Neural progenitor cell (in vitro differentiated cells): ENCODE results near the gene UQCR11.

Experiments
- EZH2 ChIP-seq: fragments of 200-600 bp; sonication (generic); IDR thresholded peaks from 2 replicates; pipeline ENCODE4 v1.6.1; 2017; ENCODE audit warnings: antibody characterized with exemption, mild to moderate bottlenecking, moderate library complexity
- EZH2phosphoT487 ChIP-seq: fragments of 200-600 bp; sonication (generic); IDR thresholded peaks from 2 replicates; pipeline ENCODE4 v1.6.1; 2017; ENCODE audit warnings: antibody characterized with exemption
- TF ChIP-seq, protein P1 (sequence below): fragments of 200-600 bp; sonication (generic); IDR thresholded peaks from 2 replicates; pipeline ENCODE4 v1.5.1; 2017; ENCODE audit warnings: antibody characterized with exemption, mild to moderate bottlenecking

DNA sequence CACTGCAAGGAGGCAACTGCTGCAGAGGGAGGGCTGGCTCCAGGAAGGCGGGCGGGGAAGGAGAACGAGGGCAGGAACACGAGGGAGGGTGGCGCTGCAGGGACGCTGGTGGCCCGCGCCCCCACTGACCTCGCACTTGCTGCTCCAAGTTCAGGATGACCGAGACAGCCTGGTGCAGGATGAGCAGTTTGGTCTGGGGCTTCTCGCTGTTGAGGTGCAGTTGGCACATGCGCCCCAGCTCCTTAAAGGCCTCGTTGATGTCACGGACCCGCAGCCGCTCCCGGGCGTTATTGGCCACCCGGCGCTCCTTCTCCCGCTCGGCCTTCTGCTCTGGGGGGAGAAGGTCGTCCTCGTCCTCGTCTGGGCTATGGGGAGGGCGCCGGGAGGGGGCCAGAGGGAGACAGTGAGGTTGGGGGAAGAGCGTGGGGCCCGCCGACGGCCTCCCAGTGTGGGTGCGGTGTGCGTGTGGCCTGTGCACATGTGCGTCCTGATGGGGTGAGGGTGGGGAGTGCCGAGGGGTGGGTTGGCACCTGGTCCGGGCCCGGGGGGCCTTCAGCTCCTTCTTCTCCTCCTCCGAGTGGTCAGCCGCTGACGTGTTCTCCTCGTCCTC, 10.0 kb upstream of the UQCR11 start:
- TF ChIP-seq, protein P1, sequence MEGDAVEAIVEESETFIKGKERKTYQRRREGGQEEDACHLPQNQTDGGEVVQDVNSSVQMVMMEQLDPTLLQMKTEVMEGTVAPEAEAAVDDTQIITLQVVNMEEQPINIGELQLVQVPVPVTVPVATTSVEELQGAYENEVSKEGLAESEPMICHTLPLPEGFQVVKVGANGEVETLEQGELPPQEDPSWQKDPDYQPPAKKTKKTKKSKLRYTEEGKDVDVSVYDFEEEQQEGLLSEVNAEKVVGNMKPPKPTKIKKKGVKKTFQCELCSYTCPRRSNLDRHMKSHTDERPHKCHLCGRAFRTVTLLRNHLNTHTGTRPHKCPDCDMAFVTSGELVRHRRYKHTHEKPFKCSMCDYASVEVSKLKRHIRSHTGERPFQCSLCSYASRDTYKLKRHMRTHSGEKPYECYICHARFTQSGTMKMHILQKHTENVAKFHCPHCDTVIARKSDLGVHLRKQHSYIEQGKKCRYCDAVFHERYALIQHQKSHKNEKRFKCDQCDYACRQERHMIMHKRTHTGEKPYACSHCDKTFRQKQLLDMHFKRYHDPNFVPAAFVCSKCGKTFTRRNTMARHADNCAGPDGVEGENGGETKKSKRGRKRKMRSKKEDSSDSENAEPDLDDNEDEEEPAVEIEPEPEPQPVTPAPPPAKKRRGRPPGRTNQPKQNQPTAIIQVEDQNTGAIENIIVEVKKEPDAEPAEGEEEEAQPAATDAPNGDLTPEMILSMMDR, result no peak
- TF ChIP-seq EZH2 (no peak), EZH2phosphoT487 (no peak)
